ENCODE measurements around the gene SBNO2. TPM values are rescaled to one million over a fixed set of nuclear protein-coding genes. Genes with fewer than 3 reads are reported as not detected.
A peak's percentile ranks its signal among the peaks of the same experiment; 100 is the strongest.

Gene SBNO2
- polyA plus RNA-seq, 3 donors = 0.71 to 75.0 (median 2.6) TPM

DNA sequence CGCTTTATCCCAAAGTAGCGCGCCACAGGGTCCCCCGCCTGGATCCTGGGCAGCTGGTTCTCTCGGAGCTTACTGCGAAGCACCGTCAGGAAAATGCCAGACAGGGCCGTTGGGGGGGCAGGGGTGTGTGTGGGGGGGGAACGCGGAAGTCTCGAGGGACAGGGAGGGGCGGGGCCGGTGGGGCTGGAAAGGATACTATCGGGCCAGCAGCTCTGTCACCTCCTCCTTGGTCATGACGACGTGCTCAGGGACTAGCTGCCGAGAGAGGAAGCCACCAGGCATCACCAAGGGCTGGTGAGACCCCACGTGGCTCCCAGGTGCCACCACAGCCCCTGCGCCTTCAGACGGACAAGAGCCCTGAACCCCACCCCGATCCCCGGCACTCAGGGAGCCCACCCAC is 84.2 kb downstream of the SBNO2 start:
- Histone ChIP-seq H3K9me3 (replicated peaks in 1 of 2; ENCODE audit: control insufficient read depth in 1 of 2, insufficient read depth in 1 of 2, low read length in 2 of 2) (no peaks in the 10 kb centered on the region), H3K27ac (ENCODE audit: low read depth in 1 of 2, low read length in 2 of 2) (peak overlapping the region; percentile 95 to 97), H3K79me2 (ENCODE audit: insufficient read depth, low read length) (peaks cover 65% of the 10 kb centered on the region), H2AFZ (ENCODE audit: insufficient read depth, low read depth, low read length, poor library complexity, severe bottlenecking) (no peak overlapping the region), H3K4me1 (ENCODE audit: control insufficient read depth in 1 of 2, insufficient read depth in 2 of 2, low read length in 2 of 2) (peaks cover 68 to 80% of the 10 kb centered on the region in 2 donors), H3K27me3 (ENCODE audit: control insufficient read depth in 2 of 2, insufficient read depth in 2 of 2, low read length in 2 of 2) (no peaks in the 10 kb centered on the region), H3K4me2 (replicated peaks; ENCODE audit: extremely low read depth, low read length, poor library complexity, severe bottlenecking) (peak overlapping the region; percentile 59), H3K9ac (ENCODE audit: insufficient read depth, low read length, poor library complexity, severe bottlenecking) (peak overlapping the region; percentile 77), H3K4me3 (replicated peaks in 1 of 3; ENCODE audit: low read depth in 2 of 3, low read length in 3 of 3) (no peak overlapping the region), H3K36me3 (replicated peaks in 1 of 2; ENCODE audit: control insufficient read depth in 1 of 2, insufficient read depth in 2 of 2, low read length in 2 of 2) (peaks cover 61 to 62% of the 10 kb centered on the region in 2 donors), H4K20me1 (ENCODE audit: insufficient read depth, low read length) (peaks cover 84% of the 10 kb centered on the region)
- H3K9me3 Mint-ChIP-seq = no peaks in the 10 kb centered on the region
- WGBS (ENCODE audit: insufficient coverage) = 59% methylated on average over 7 of the region's 22 CpGs
- DNase-seq = peak in 2 of 3 donors; percentile 38 to 61
- H3K27me3 Mint-ChIP-seq (ENCODE audit: low read depth in 3 of 3) = peaks cover 0 to 5% (median 0%) of the 10 kb centered on the region in 3 donors
- intact Hi-C loops (cut with micrococcal nuclease) = no loop called here
- peaks cover 70% of the 10 kb centered on the region for H3K4me1 Mint-ChIP-seq
- H3K27ac Mint-ChIP-seq = peak overlapping the region in 5 of 7 donors; percentile 26 to 97 (median 46)
- H3K36me3 Mint-ChIP-seq = peaks cover 38 to 63% of the 10 kb centered on the region in 2 donors
- H3K4me3 Mint-ChIP-seq = no peak overlapping the region
- TF ChIP-seq, protein P1, sequence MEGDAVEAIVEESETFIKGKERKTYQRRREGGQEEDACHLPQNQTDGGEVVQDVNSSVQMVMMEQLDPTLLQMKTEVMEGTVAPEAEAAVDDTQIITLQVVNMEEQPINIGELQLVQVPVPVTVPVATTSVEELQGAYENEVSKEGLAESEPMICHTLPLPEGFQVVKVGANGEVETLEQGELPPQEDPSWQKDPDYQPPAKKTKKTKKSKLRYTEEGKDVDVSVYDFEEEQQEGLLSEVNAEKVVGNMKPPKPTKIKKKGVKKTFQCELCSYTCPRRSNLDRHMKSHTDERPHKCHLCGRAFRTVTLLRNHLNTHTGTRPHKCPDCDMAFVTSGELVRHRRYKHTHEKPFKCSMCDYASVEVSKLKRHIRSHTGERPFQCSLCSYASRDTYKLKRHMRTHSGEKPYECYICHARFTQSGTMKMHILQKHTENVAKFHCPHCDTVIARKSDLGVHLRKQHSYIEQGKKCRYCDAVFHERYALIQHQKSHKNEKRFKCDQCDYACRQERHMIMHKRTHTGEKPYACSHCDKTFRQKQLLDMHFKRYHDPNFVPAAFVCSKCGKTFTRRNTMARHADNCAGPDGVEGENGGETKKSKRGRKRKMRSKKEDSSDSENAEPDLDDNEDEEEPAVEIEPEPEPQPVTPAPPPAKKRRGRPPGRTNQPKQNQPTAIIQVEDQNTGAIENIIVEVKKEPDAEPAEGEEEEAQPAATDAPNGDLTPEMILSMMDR (IDR thresholded peaks at IDR 0.05) = no peak

- Histone ChIP-seq H3K9ac (ENCODE audit: insufficient read depth, low read length, poor library complexity, severe bottlenecking) (peak overlapping the region; percentile 77), H3K27me3 (ENCODE audit: control insufficient read depth in 2 of 2, insufficient read depth in 2 of 2, low read length in 2 of 2) (no peaks in the 10 kb centered on the region), H3K4me2 (replicated peaks; ENCODE audit: extremely low read depth, low read length, poor library complexity, severe bottlenecking) (peak overlapping the region; percentile 59), H3K9me3 (replicated peaks in 1 of 2; ENCODE audit: control insufficient read depth in 1 of 2, insufficient read depth in 1 of 2, low read length in 2 of 2) (no peaks in the 10 kb centered on the region), H3K36me3 (replicated peaks in 1 of 2; ENCODE audit: control insufficient read depth in 1 of 2, insufficient read depth in 2 of 2, low read length in 2 of 2) (peaks cover 67 to 68% of the 10 kb centered on the region in 2 donors), H3K27ac (ENCODE audit: low read depth in 1 of 2, low read length in 2 of 2) (peak overlapping the region; percentile 95 to 97), H2AFZ (ENCODE audit: insufficient read depth, low read depth, low read length, poor library complexity, severe bottlenecking) (no peak overlapping the region), H3K79me2 (ENCODE audit: insufficient read depth, low read length) (peaks cover 63% of the 10 kb centered on the region), H4K20me1 (ENCODE audit: insufficient read depth, low read length) (peaks cover 84% of the 10 kb centered on the region), H3K4me3 (replicated peaks in 1 of 3; ENCODE audit: low read depth in 2 of 3, low read length in 3 of 3) (peak overlapping the region in 1 of 3 experiments; percentile 47), H3K4me1 (ENCODE audit: control insufficient read depth in 1 of 2, insufficient read depth in 2 of 2, low read length in 2 of 2) (peaks cover 63 to 80% of the 10 kb centered on the region in 2 donors)
- TF ChIP-seq, protein P1 (IDR thresholded peaks at IDR 0.05) = no peak
- DNase-seq = no peak
- Mint-ChIP-seq H3K36me3 (peaks cover 44 to 69% of the 10 kb centered on the region in 2 donors), H3K27ac (peak overlapping the region; percentile 97 to 99 (median 98)), H3K4me1 (peaks cover 70% of the 10 kb centered on the region), H3K27me3 (ENCODE audit: low read depth in 3 of 3) (peaks cover 0 to 5% (median 0%) of the 10 kb centered on the region in 3 donors), H3K4me3 (no peak overlapping the region), H3K9me3 (no peaks in the 10 kb centered on the region)
- WGBS (ENCODE audit: insufficient coverage) = 91% methylated on average over 27 of the region's 32 CpGs
- intact Hi-C loops (cut with micrococcal nuclease) = no loop called here
Observed at GRCh38 chr19:1089126-1089771, 84.8 kb downstream of the SBNO2 start.
